GM10266 (cell line): ENCODE results near the gene ARMC7.

Source experiments
- DNase-seq: peaks from one replicate; pipeline ENCODE4 v3.0.0; 2012; ENCODE audit errors: extremely low spot score
- TF ChIP-seq, protein P1 (sequence below): IDR thresholded peaks from 2 replicates; pipeline ENCODE4 v1.5.1; 2012; ENCODE audit warnings: mild to moderate bottlenecking, low read depth; ENCODE audit not compliant: control insufficient read depth, insufficient read depth; ENCODE audit errors: missing control alignments

ARMC7 gene

DNA sequence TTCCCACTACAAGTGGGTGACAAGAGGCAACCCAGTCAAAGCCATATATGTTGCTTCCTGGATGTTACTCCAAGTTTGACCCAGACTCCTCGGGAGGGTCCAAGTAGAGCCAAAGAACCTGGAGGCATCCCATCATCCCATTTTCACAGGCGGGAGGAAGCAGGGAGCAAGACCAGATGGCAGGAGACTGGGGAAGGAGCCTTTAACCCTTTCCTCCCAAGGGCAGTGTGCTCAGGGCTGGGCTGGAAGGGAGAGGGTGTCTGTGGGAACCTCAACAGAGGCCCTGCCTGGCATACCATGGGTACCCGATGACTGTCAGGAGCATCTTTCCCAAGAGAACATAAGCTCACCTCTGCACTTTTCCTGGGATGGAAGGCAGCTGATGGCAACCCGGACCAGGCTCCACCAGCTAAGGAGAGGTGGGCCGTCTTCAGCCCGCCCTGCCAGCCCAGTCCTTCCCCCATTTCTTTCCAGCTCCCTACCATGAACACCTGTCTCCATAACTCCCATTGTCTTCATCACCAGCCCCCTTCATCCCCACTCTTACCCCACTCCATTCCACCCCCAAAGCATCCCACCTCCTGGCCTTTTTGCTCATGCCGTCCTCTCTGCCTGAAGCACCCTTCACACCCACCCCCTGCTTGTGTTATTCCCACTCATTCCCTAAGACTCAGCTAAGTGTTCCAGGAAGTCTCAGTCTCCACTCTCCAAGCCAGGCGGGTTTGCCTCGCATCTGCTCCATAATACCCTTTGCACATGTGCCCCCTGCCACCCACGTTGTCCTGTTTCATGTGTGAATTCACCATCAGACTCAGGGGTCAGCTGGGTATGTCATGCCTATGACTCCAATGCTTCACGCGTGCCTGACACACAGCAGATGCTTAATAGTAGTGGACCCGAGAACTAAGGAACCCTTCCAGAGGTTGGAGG lies 27.9 kb upstream of the ARMC7 start:
- TF ChIP-seq, protein P1, sequence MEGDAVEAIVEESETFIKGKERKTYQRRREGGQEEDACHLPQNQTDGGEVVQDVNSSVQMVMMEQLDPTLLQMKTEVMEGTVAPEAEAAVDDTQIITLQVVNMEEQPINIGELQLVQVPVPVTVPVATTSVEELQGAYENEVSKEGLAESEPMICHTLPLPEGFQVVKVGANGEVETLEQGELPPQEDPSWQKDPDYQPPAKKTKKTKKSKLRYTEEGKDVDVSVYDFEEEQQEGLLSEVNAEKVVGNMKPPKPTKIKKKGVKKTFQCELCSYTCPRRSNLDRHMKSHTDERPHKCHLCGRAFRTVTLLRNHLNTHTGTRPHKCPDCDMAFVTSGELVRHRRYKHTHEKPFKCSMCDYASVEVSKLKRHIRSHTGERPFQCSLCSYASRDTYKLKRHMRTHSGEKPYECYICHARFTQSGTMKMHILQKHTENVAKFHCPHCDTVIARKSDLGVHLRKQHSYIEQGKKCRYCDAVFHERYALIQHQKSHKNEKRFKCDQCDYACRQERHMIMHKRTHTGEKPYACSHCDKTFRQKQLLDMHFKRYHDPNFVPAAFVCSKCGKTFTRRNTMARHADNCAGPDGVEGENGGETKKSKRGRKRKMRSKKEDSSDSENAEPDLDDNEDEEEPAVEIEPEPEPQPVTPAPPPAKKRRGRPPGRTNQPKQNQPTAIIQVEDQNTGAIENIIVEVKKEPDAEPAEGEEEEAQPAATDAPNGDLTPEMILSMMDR = no peak
- DNase-seq = no peak

DNA sequence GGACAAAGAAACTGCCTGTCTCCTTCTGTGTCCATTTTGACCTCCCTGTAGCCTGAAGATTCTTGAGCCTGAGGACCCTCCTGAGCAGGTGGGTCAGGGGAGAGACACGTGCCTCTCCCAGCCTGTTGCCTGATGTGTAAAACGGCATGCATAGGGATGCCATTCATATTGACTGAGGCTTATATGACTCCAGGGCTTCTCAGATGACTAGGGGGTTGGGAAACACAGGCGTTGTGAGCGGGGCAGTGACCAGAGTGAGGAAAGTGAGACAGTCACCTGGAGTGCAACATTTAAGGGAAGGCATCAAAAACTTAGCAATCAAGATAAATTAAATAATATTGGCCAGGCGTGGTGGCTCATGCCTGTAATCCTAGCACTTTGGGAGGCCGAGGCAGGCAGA lies 27.1 kb upstream of the ARMC7 start:
- TF ChIP-seq, protein P1 = no peak
- no peak for DNase-seq

GRCh38 chr17:75084039-75084660 lies 25.6 kb upstream of the ARMC7 start:
- DNase-seq = no peak
- TF ChIP-seq, protein P1 = no peak

DNA sequence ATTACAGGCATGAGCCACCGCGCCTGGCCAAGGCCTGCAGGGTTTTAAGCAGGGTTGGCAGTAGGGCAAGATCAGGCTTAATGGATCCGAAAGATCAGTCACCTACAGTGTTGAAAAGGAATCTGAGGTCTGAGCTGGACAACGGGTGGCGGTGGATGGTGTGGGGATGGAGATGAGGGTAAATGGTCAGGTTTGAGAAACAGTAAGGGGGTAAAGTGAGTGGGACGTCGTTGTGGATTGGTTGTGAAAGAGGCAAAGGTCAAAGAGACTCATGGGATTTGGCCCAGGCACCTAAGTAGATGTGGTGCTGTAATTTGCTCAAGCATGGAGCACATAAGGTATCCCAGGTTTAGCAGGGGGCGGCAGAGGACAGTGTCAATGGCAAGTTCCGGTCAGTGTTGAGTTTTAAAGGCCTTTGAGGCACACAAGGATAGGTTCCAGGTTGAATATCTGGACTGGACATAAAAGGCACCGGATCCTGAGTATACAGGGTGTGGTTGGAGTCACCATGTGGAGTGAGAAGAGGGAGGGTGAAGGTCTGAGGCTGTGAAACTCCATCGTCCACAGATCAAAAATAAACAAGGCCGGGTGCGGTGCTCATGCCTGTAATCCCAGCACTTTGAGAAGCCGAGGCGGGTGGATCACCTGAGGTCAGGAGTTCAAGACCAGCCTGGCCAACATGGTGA lies 23.1 kb upstream of the ARMC7 start:
- TF ChIP-seq, protein P1 = no peak
- DNase-seq = no peak

GRCh38 chr17:75087182-75087557 lies 22.6 kb upstream of the ARMC7 start:
- no peak for DNase-seq
- TF ChIP-seq, protein P1 = no peak

DNA sequence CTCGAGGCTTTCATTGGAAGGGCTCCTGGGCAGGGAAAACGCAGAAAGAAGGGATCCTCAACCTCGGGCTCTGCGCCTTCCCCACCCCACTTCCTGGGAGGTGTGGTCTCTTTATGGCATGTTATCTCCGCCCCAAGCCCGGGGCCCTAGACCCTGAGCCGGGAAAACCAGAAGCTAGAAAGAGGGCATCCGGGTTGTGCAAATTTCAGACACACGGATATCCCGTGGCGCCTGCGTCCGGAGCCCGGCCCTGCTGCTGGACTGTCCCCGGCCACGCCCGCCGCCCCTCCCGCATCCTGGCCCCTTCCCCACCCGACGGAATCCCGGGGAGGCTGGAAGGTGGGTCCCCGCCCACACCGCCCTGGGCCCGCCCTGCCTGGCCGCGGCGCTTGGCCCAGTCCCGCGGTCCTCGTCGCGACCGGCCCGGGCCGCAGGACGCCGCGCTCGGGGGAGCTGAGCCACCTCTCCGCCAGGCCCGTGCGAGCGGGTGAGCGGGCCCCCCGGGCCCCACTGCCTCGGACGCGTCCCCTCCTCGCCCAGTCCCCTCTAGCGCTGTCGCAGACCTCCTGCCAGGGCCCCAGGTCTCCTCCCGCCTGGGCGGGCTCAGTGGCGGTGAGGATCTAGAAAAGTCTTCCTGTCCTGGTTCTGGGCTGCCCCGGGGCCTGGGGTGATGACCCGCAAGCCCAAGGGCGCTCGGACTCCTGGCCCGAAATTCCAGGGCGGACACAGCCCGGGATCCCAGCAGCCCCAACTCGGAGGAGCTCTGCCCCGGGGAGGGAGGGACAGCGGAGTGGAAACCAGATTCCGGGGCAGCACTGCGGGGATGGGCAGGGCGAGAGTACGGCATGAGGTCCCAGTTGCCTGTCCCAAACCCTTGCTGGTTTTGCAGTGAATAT lies 22.0 kb upstream of the ARMC7 start, which contains the start of gene SLC16A5:
TSS of gene SLC16A5 (plus strand) at position 397 of the 896 bp plus-strand sequence. CDS start 5,683 bp downstream, outside the sequence.
- DNase-seq = peak; percentile 75
- TF ChIP-seq, protein P1 = no peak
